HepG2 (cell line): ENCODE measurements around the gene AGK. TPM values are rescaled to one million over a fixed set of nuclear protein-coding genes. Genes with fewer than 3 reads are reported as not detected.

Experiments used
- ATAC-seq: fragments of 200-7000 bp; cut with Tn5 transposase; 3 replicates; pipeline ENCODE4 v1.9.1; 2020; ENCODE audit warnings: mild to moderate bottlenecking, moderate library complexity
- BruUV-seq: library from RNA; stranded (reverse); fragments of 400-500 nt; replicated peaks from 2 replicates; lab custom pipeline; 2021; lab: Mats Ljungman, UMichigan
- CTCF ChIA-PET: fragments of 300-600 bp; formaldehyde crosslinking; extraction: SDS; loops from one replicate; lab custom pipeline; 2021; ENCODE audit warnings: low total read pairs, inconsistent platforms, low intra/inter-chr PET ratio; lab: Yijun Ruan, JAX
- POLR2A ChIA-PET: fragments of 350-600 bp; sonication (Branson Sonifier 250); formaldehyde crosslinking; loops from one replicate; lab custom pipeline; 2020; ENCODE audit warnings: antibody characterized with exemption, inconsistent platforms; lab: Yijun Ruan, JAX
- DNase-seq: peaks from one replicate; pipeline ENCODE4 v3.0.0-alpha.2; 2015; ENCODE audit warnings: low spot score
- FAIRE-seq: peaks from 3 replicates; lab custom pipeline; 2011; peaks lifted over from hg19 to GRCh38; lab: Jason Lieb, UNC
- H2AFZ ChIP-seq: one replicate; pipeline ENCODE4 v1.6.1; 2011; ENCODE audit warnings: low read length, inconsistent platforms
- H3K27ac ChIP-seq: fragments of 300-600 bp; 3 replicates; pipeline ENCODE4 v1.8.0; 2011; ENCODE audit warnings: mixed run types, mild to moderate bottlenecking, mixed read lengths, low read length, inconsistent platforms; ENCODE audit not compliant: insufficient read depth; ENCODE audit errors: extremely low read length
- H3K27me3 ChIP-seq, 2 experiments: fragments of 200-600 bp in 1 of 2; 2 replicates in 1 of 2; 3 replicates in 1 of 2; pipeline versions ENCODE4 v1.6.0 to v1.8.0; 2011; ENCODE audit warnings: low read length in 2 of 2, mild to moderate bottlenecking in 2 of 2, moderate library complexity in 2 of 2, inconsistent platforms in 1 of 2; ENCODE audit not compliant: insufficient read depth in 2 of 2, control insufficient read depth in 1 of 2
- H3K36me3 ChIP-seq, 2 experiments: fragments of 200-600 bp in 1 of 2; replicated peaks in 1 of 2; 2 replicates in 1 of 2; 3 replicates in 1 of 2; pipeline versions ENCODE4 v1.5.1 to v1.8.0; 2011; ENCODE audit warnings: low read length in 2 of 2, inconsistent platforms in 1 of 2; ENCODE audit not compliant: insufficient read depth in 2 of 2, control insufficient read depth in 1 of 2
- H3K4me1 ChIP-seq: 2 replicates; pipeline ENCODE4 v1.5.1; 2012; ENCODE audit warnings: low read length, inconsistent platforms; ENCODE audit not compliant: insufficient read depth
- H3K4me2 ChIP-seq: 2 replicates; pipeline ENCODE4 v1.6.0; 2011; ENCODE audit warnings: low read depth, low read length, inconsistent platforms
- H3K4me3 ChIP-seq, 3 experiments: fragments of 200-600 bp in 1 of 3; sonication (generic), shearing (Covaris generic) in 1 of 3; replicated peaks in 1 of 3; 2 replicates each; pipeline ENCODE4 v1.5.1; 2011 to 2016; ENCODE audit warnings: low read length in 3 of 3, inconsistent platforms in 2 of 3, low read depth in 2 of 3, mild to moderate bottlenecking in 2 of 3, control low read depth in 1 of 3, mixed read lengths in 1 of 3; ENCODE audit not compliant: insufficient read depth in 1 of 3
- H3K79me2 ChIP-seq: one replicate; pipeline ENCODE4 v1.6.1; 2011; ENCODE audit warnings: low read length, inconsistent platforms; ENCODE audit not compliant: insufficient read depth
- H3K9ac ChIP-seq: 2 replicates; pipeline ENCODE4 v1.6.0; 2011; ENCODE audit warnings: mild to moderate bottlenecking, low read depth, low read length, inconsistent platforms; ENCODE audit not compliant: insufficient read depth
- H3K9me3 ChIP-seq: 2 replicates; pipeline ENCODE4 v1.5.1; 2012; ENCODE audit warnings: mild to moderate bottlenecking, low read length
- H4K20me1 ChIP-seq: 2 replicates; pipeline ENCODE4 v1.6.0; 2011; ENCODE audit warnings: inconsistent platforms, mild to moderate bottlenecking, low read length, moderate library complexity; ENCODE audit not compliant: insufficient read depth
- AHR ChIP-seq: IDR thresholded peaks from 2 replicates; pipeline ENCODE4 v1.6.1; 2018; ENCODE audit warnings: missing genetic modification reagents, missing compliant biosample characterization
- BRD4 ChIP-seq: sonication (generic); formaldehyde crosslinking; IDR thresholded peaks from 2 replicates; pipeline ENCODE4 v1.4.0; 2020; ENCODE audit warnings: missing genetic modification reagents
- FOXK1 ChIP-seq: sonication (generic); formaldehyde crosslinking; IDR thresholded peaks from 2 replicates; pipeline ENCODE4 v1.4.0; 2020; ENCODE audit warnings: low read depth, missing genetic modification reagents, borderline replicate concordance
- GPN1 ChIP-seq: sonication (generic); formaldehyde crosslinking; IDR thresholded peaks from 2 replicates; pipeline ENCODE4 v1.5.1; 2020; ENCODE audit warnings: missing genetic modification reagents, borderline replicate concordance
- MAFF ChIP-seq: IDR thresholded peaks from 2 replicates; pipeline ENCODE4 v1.6.1; 2011; ENCODE audit warnings: low read depth, low read length, improper control_type of control experiment
- PRMT3 ChIP-seq: sonication (generic); formaldehyde crosslinking; IDR thresholded peaks from 2 replicates; pipeline ENCODE4 v1.8.1; 2022; ENCODE audit warnings: low read depth, mild to moderate bottlenecking, moderate library complexity, missing genetic modification reagents, borderline replicate concordance
- ZMAT3 ChIP-seq: sonication (generic); formaldehyde crosslinking; conservative IDR thresholded peaks from 2 replicates; pipeline ENCODE4 v1.7.0; 2021; ENCODE audit warnings: missing genetic modification reagents
- ZNF432 ChIP-seq: sonication (generic); formaldehyde crosslinking; IDR thresholded peaks from 2 replicates; pipeline ENCODE4 v1.5.0; 2020; ENCODE audit warnings: missing genetic modification reagents, mild to moderate bottlenecking, borderline replicate concordance
- ZNF562 ChIP-seq: sonication (generic); formaldehyde crosslinking; IDR thresholded peaks from 2 replicates; pipeline ENCODE4 v1.8.0; 2022; ENCODE audit warnings: missing genetic modification reagents, borderline replicate concordance
- ZNF75D ChIP-seq: sonication (generic); formaldehyde crosslinking; IDR thresholded peaks from 2 replicates; pipeline ENCODE4 v1.8.1; 2023; ENCODE audit warnings: missing genetic modification reagents, mild to moderate bottlenecking, borderline replicate concordance
- ZNF790 ChIP-seq: sonication (generic); formaldehyde crosslinking; IDR thresholded peaks from 2 replicates; pipeline ENCODE4 v1.8.0; 2022; ENCODE audit warnings: missing genetic modification reagents, mild to moderate bottlenecking, borderline replicate concordance
- ZNF83 ChIP-seq: sonication (generic); formaldehyde crosslinking; IDR thresholded peaks from 2 replicates; pipeline ENCODE4 v1.4.0; 2020; ENCODE audit warnings: missing genetic modification reagents, mild to moderate bottlenecking, borderline replicate concordance
- WGBS: methylation state at CpG from one replicate; pipeline ENCODE4 v1.1.6; 2017; ENCODE audit warnings: low lambda C conversion rate; 5-methylcytosine and 5-hydroxymethylcytosine counted together
- in situ Hi-C: cut with HindIII; loops from 2 replicates; pipeline ENCODE4 v1.10.0; 2017; ENCODE audit warnings: low pct_unique_long_range_greater_than_20kb; ENCODE audit not compliant: extremely low pct_ligation_motif_present
- intact Hi-C: fragments of 100-400 bp; cut with micrococcal nuclease; formaldehyde crosslinking; loops from one replicate; pipeline ENCODE4 v1.10.0; 2022; ENCODE audit not compliant: unreplicated experiment
- polyA plus RNA-seq, 8 experiments: library from polyadenylated mRNA; depleted of rRNA in 3 of 8; stranded (reverse) in 7 of 8; unstranded in 1 of 8; fragments of >200 nt; fragmentation: Illumina TruSeq in 4 of 8; extraction: Trizol in 4 of 8; gene quantifications; 2 replicates each; pipeline versions ENCODE4 v1.2.1 to v1.2.3, GENCODE V29; 2011 to 2016; ENCODE audit warnings: low read depth in 4 of 8, missing spikeins in 1 of 8, mixed read lengths in 1 of 8; ENCODE audit not compliant: insufficient read depth in 1 of 8
- total RNA-seq, 5 experiments: library from RNA; depleted of rRNA; stranded (reverse); fragments of >200 nt; fragmentation: Illumina TruSeq; extraction: Trizol; gene quantifications; 2 replicates each; pipeline ENCODE4 v1.2.3, GENCODE V29; 2016; ENCODE audit warnings: low read depth in 1 of 5
- TF ChIP-seq, protein P1 (sequence below): sonication (generic); formaldehyde crosslinking; IDR thresholded peaks from 2 replicates; pipeline ENCODE4 v1.4.0; 2020; ENCODE audit warnings: missing genetic modification reagents
- TF ChIP-seq, protein P2 (sequence below): sonication (generic); formaldehyde crosslinking; IDR thresholded peaks from 2 replicates; pipeline ENCODE4 v1.5.0; 2020; ENCODE audit warnings: missing genetic modification reagents, mild to moderate bottlenecking, borderline replicate concordance

AGK gene
- total and polyA plus RNA-seq, 2 of the 13 experiments (the other 11 are each of a cell fraction or from before 2014, with no cell fraction given), result 23.7 to 30.1 TPM

DNA sequence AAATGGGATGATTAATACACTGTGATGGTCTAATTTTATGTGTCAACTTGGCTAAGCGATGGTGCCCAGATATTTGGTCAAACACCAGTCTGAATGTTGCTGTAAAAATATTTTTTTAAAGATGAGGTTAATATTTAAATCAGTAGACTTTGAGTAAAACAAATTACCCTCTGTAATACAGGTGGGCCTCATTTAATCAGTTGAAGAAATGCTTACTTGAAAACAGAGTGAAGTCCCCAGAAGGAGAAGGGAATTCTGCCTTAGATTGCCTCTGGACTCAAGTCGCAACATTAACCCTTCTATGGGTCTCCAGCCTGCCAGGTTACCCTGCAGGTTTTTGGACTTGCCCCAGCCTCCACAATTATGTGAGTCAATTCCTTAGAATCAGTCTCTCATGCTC, 49.8 kb upstream of the AGK start:
- 5% methylated on average over 2 of the region's 2 CpGs for WGBS
- H3K4me2 ChIP-seq, result no peak overlapping the region
- no peaks in the 10 kb centered on the region for H3K79me2 ChIP-seq
- in situ Hi-C loops, result no loop called here
- intact Hi-C loops, result no loop called here
- DNase-seq, result no peak
- ChIA-PET CTCF (no interaction called here), POLR2A (no interaction called here)
- no peak overlapping the region for H2AFZ ChIP-seq
- H3K27me3 ChIP-seq, result no peaks in the 10 kb centered on the region; a peak in 1 of 5 replicates
- no peak overlapping the region for H3K9ac ChIP-seq
- BruUV-seq, result no TSS peak
- no peak for FAIRE-seq
- H3K27ac ChIP-seq, result no peak overlapping the region
- H4K20me1 ChIP-seq, result no peaks in the 10 kb centered on the region
- ATAC-seq, result no peak
- no peaks in the 10 kb centered on the region for H3K4me1 ChIP-seq
- no peaks in the 10 kb centered on the region for H3K36me3 ChIP-seq
- H3K9me3 ChIP-seq, result no peaks in the 10 kb centered on the region
- no peak overlapping the region for H3K4me3 ChIP-seq
- TF ChIP-seq ZNF432 (CRISPR knock-in tag) (no peak), ZMAT3 (CRISPR knock-in tag) (no peak), AHR (CRISPR knock-in tag) (no peak), BRD4 (CRISPR knock-in tag) (no peak), ZNF562 (CRISPR knock-in tag) (no peak), GPN1 (CRISPR knock-in tag) (no peak), ZNF75D (CRISPR knock-in tag) (no peak), ZNF83 (CRISPR knock-in tag) (no peak), PRMT3 (CRISPR knock-in tag) (no peak), MAFF (no peak), ZNF790 (CRISPR knock-in tag) (no peak), FOXK1 (CRISPR knock-in tag) (no peak)
- TF ChIP-seq, protein P1, sequence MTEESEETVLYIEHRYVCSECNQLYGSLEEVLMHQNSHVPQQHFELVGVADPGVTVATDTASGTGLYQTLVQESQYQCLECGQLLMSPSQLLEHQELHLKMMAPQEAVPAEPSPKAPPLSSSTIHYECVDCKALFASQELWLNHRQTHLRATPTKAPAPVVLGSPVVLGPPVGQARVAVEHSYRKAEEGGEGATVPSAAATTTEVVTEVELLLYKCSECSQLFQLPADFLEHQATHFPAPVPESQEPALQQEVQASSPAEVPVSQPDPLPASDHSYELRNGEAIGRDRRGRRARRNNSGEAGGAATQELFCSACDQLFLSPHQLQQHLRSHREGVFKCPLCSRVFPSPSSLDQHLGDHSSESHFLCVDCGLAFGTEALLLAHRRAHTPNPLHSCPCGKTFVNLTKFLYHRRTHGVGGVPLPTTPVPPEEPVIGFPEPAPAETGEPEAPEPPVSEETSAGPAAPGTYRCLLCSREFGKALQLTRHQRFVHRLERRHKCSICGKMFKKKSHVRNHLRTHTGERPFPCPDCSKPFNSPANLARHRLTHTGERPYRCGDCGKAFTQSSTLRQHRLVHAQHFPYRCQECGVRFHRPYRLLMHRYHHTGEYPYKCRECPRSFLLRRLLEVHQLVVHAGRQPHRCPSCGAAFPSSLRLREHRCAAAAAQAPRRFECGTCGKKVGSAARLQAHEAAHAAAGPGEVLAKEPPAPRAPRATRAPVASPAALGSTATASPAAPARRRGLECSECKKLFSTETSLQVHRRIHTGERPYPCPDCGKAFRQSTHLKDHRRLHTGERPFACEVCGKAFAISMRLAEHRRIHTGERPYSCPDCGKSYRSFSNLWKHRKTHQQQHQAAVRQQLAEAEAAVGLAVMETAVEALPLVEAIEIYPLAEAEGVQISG (CRISPR knock-in tag), result no peak
- TF ChIP-seq, protein P2, sequence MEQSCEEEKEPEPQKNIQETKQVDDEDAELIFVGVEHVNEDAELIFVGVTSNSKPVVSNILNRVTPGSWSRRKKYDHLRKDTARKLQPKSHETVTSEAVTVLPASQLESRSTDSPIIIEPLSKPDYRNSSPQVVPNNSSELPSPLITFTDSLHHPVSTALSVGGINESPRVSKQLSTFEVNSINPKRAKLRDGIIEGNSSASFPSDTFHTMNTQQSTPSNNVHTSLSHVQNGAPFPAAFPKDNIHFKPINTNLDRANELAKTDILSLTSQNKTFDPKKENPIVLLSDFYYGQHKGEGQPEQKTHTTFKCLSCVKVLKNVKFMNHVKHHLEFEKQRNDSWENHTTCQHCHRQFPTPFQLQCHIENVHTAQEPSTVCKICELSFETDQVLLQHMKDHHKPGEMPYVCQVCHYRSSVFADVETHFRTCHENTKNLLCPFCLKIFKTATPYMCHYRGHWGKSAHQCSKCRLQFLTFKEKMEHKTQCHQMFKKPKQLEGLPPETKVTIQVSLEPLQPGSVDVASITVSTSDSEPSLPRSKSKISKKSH (CRISPR knock-in tag), result no peak
